ENCODE results near the gene KRTAP5-8. TPM values are rescaled to one million over a fixed set of nuclear protein-coding genes. Genes with fewer than 3 reads are reported as not detected.

Gene KRTAP5-8
- total and polyA plus RNA-seq, 2 donors (not counting 3 experiments of a cell fraction or from before 2014, with no cell fraction given): 0.17 TPM; not detected in 1

DNA sequence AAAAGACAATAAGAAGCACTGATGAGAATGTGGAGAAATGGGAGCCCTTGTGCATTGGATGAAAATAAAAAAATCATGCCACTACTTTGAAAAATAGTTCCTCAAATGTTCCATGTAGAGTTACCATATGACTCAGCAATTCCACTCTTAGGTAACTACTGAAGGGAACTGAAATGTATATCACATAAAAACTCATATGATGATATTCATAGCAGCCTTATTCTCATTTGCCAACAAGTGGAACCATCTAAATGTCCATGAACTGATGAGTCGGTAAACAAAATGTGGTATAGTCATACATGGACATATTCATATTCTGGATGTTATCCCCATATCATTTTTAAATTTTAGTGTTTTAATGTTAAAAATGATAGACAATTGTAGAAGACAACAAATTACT, 13.9 kb downstream of the KRTAP5-8 start:
- H3K27ac ChIP-seq (ENCODE audit: insufficient read depth, low read depth, low read length): no peak overlapping the region
- dilution Hi-C loops (cut with MboI; ENCODE audit: extremely low pct_ligation_motif_present, low sequenced_read_pairs): no loop called here
- no peaks in the 10 kb centered on the region for H3K4me1 ChIP-seq (ENCODE audit: control insufficient read depth, extremely low read depth, insufficient read depth, low read length)
- no peaks in the 10 kb centered on the region for H3K9me1 ChIP-seq (replicated peaks; ENCODE audit: control insufficient read depth, extremely low read depth, insufficient read depth, low read length)
- H3K27me3 ChIP-seq (ENCODE audit: control insufficient read depth in 2 of 2, insufficient read depth in 2 of 2, low read length in 2 of 2): no peaks in the 10 kb centered on the region
- no TSS peak for BruUV-seq (replicated peaks)
- POLR2A ChIA-PET: no interaction called here
- no peaks in the 10 kb centered on the region for H3K36me3 ChIP-seq (ENCODE audit: control insufficient read depth in 2 of 2, extremely low read depth in 1 of 2, insufficient read depth in 2 of 2, low read length in 2 of 2)
- no peak overlapping the region for H3K4me3 ChIP-seq (replicated peaks in 1 of 3; ENCODE audit: insufficient read depth in 1 of 3, low read depth in 1 of 3, low read length in 3 of 3)
- CTCF ChIA-PET: interaction anchor here (1.6 kb wide), 1 partner anchor 11 kb away, joined by 8 read pairs; no protein-coding TSS in a partner anchor
- H3K9ac ChIP-seq (replicated peaks; ENCODE audit: extremely low read depth, insufficient read depth, low read length): no peak overlapping the region
- intact Hi-C loops (cut with micrococcal nuclease): no loop called here
- DNase-seq (ENCODE audit: low read depth, low spot score) (no peak), FAIRE-seq (no peak)
- TF ChIP-seq FOS (IDR thresholded peaks at IDR 0.05; ENCODE audit: borderline replicate concordance, insufficient read depth, low read length) (no peak), EZH2 (IDR thresholded peaks at IDR 0.05; ENCODE audit: borderline replicate concordance, low read depth, low read length, severe bottlenecking) (no peak), MAX (IDR thresholded peaks at IDR 0.05; ENCODE audit: insufficient read depth, insufficient read length) (no peak), MYC (IDR thresholded peaks at IDR 0.05; ENCODE audit: low read depth, low read length) (no peak), POLR2AphosphoS5 (IDR thresholded peaks at IDR 0.05; ENCODE audit: insufficient read depth, low read depth, low read length) (no peak), JUN (IDR thresholded peaks at IDR 0.05; ENCODE audit: borderline replicate concordance, insufficient read depth, insufficient read length, low read depth) (no peak), GATA2 (IDR thresholded peaks at IDR 0.05; ENCODE audit: insufficient read depth, insufficient read length, low read depth, low read length) (no peak), POLR2A (IDR thresholded peaks at IDR 0.05; ENCODE audit: low read depth, low read length) (no peak), CTCF (IDR thresholded peaks at IDR 0.05; ENCODE audit: extremely low read depth in 1 of 2, insufficient read depth in 1 of 2, low read depth in 1 of 2, low read length in 2 of 2) (no peak)
- H3K9me3 ChIP-seq (replicated peaks; ENCODE audit: control insufficient read depth, insufficient read depth, low read length): no peaks in the 10 kb centered on the region
- H3K79me2 ChIP-seq (ENCODE audit: control insufficient read depth, insufficient read depth, low read length): no peaks in the 10 kb centered on the region
- H4K20me1 ChIP-seq (replicated peaks; ENCODE audit: control insufficient read depth, extremely low read depth, insufficient read depth, low read length): no peaks in the 10 kb centered on the region
- H2AFZ ChIP-seq (ENCODE audit: low read depth, low read length): no peak overlapping the region
- no peak overlapping the region for H3K4me2 ChIP-seq (ENCODE audit: insufficient read depth, low read length)
